CD4-positive, alpha-beta T cell treated with Interleukin-1 beta for 1 hour (primary cell): Measurements from ENCODE around the gene BRAF.
"Not testable (repeated sequence)": the region's sequence is repeated elsewhere in the genome, so short reads cannot be mapped to it uniquely, and the experiment has no call there.

Source experiments
- DNase-seq, 2 donors: peaks; one replicate each; pipeline ENCODE4 v3.0.0-alpha.2; 2020 to 2022

BRAF gene

GRCh38 chr7:140876519-140877248 lies 48.0 kb downstream of the BRAF start:
- no peak for DNase-seq

GRCh38 chr7:140873434-140873833 lies 51.3 kb downstream of the BRAF start:
- no peak for DNase-seq

- no peak for DNase-seq
Observed at GRCh38 chr7:140870003-140870402, 54.7 kb downstream of the BRAF start.

GRCh38 chr7:140869430-140869829 lies 55.3 kb downstream of the BRAF start:
- no peak for DNase-seq

GRCh38 chr7:140867467-140868462 lies 57.0 kb downstream of the BRAF start:
- no peak for DNase-seq

GRCh38 chr7:140866926-140867325 lies 57.8 kb downstream of the BRAF start:
- no peak for DNase-seq

- DNase-seq: no peak
Observed at GRCh38 chr7:140864732-140865131, 60.0 kb downstream of the BRAF start.

GRCh38 chr7:140863867-140864266 lies 60.9 kb downstream of the BRAF start:
- DNase-seq: no peak

GRCh38 chr7:140863184-140863583 lies 61.5 kb downstream of the BRAF start:
- no peak for DNase-seq

GRCh38 chr7:140857048-140857447 lies 67.7 kb downstream of the BRAF start:
- no peak for DNase-seq

GRCh38 chr7:140841166-140841715 lies 83.5 kb downstream of the BRAF start:
- DNase-seq: no peak

- no peak for DNase-seq
Observed at GRCh38 chr7:140831724-140832123, 93.0 kb downstream of the BRAF start.

- DNase-seq: no peak
Observed at GRCh38 chr7:140829720-140830119, 95.0 kb downstream of the BRAF start.

GRCh38 chr7:140828741-140829140 lies 96.0 kb downstream of the BRAF start:
- no peak for DNase-seq

- not testable (repeated sequence) for DNase-seq
Observed at GRCh38 chr7:140817383-140817782, 107.3 kb downstream of the BRAF start.

- peak; percentile 57 to 74 for DNase-seq
Observed at GRCh38 chr7:140810830-140811556, 113.7 kb downstream of the BRAF start.

- DNase-seq: no peak
Observed at GRCh38 chr7:140810385-140810784, 114.3 kb downstream of the BRAF start.

GRCh38 chr7:140778975-140779374 lies 145.8 kb downstream of the BRAF start:
- DNase-seq: no peak

GRCh38 chr7:140778568-140778967 lies 146.2 kb downstream of the BRAF start:
- no peak for DNase-seq

GRCh38 chr7:140774371-140774770 lies 150.4 kb downstream of the BRAF start:
- DNase-seq: no peak

GRCh38 chr7:140773104-140773503 lies 151.6 kb downstream of the BRAF start:
- DNase-seq: no peak

- DNase-seq: no peak
Observed at GRCh38 chr7:140771826-140772225, 152.9 kb downstream of the BRAF start.

GRCh38 chr7:140769852-140770251 lies 154.9 kb downstream of the BRAF start:
- DNase-seq: no peak
